NAMALWA (cell line): ENCODE measurements around the gene PCIF1.
A peak's percentile ranks its signal among the peaks of the same experiment; 100 is the strongest.
"Not testable (repeated sequence)": the region's sequence is repeated elsewhere in the genome, so short reads cannot be mapped to it uniquely, and the experiment has no call there.

Experiments
- DNase-seq: peaks from one replicate; pipeline ENCODE4 v3.0.0-alpha.2; 2015; ENCODE audit warnings: low spot score

The PCIF1 gene

GRCh38 chr20:45947110-45947866 is 12.8 kb downstream of the PCIF1 start:
- DNase-seq, result no peak

DNA sequence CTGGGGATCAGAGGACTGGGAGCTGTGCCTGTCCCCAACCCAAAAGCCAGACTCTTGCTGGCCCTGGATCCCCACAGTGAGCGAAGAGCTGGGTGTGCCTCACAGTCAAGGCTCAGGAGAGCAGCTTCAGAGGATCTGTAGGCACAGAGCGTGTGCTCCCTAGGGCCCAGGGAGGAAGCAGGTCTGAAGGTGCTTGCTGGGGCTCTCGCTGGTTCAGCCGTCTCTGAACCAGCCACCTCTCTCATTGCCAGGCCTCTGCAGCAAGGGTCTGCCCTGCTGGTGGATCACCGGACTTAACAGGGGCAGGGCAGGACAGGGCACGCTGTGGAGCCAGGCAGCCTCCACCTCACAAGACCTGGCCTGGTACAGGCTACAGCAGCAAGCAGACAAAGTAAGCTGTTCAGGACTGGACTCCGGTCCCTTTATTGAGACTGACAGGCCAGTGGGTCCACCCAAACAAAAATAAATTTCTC is 13.8 kb downstream of the PCIF1 start:
- DNase-seq, result no peak

- DNase-seq, result no peak
Observed at GRCh38 chr20:45948742-45949541, 14.5 kb downstream of the PCIF1 start.

- DNase-seq, result no peak
Observed at GRCh38 chr20:45949542-45950329, 15.3 kb downstream of the PCIF1 start.

- no peak for DNase-seq
Observed at GRCh38 chr20:45950330-45950646, 15.8 kb downstream of the PCIF1 start.

GRCh38 chr20:45951925-45952834 is 17.7 kb downstream of the PCIF1 start:
- no peak for DNase-seq

- no peak for DNase-seq
Observed at GRCh38 chr20:45952861-45953260, 18.4 kb downstream of the PCIF1 start.

DNA sequence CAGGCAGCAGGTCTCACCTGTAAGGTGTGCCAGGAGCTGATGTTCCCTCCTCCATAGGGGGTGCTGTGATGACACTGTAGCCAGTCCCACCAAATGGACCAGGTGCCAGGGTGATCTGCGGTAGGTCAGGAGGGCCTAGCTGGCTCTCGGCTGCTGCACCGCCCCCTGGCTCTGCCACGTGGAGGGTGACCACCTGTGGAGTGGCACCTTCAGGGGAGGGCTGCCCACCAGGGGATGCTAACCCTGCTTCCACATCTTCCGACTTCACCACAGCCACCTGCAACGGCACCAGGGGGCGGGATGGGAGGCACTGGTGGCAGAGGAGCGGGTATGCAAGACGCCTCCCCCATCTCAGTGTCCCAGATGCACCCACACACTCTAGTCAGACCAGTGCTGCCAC is 19.2 kb downstream of the PCIF1 start:
- DNase-seq, result no peak

DNA sequence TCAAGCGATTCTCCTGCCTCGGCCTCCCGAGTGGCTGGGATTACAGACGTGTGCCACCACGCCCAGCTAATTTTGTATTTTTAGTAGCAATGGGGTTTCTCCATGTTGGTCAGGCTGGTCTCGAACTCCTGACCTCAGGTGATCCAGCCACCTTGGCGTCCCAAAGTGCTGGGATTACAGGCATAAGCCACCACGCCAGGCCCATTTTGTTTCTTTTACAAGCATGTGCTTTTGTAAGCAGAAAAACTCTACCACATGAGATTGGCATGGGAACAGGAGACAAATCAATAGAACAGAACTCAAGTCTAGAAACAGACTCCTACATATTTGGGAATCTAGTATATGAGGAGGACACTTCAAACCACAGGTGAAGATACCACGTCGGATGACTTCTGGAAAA is 21.8 kb downstream of the PCIF1 start:
- not testable (repeated sequence) for DNase-seq

- DNase-seq, result no peak
Observed at GRCh38 chr20:45957021-45957941, 22.8 kb downstream of the PCIF1 start.

GRCh38 chr20:45958593-45958992 is 24.1 kb downstream of the PCIF1 start:
- DNase-seq, result no peak

DNA sequence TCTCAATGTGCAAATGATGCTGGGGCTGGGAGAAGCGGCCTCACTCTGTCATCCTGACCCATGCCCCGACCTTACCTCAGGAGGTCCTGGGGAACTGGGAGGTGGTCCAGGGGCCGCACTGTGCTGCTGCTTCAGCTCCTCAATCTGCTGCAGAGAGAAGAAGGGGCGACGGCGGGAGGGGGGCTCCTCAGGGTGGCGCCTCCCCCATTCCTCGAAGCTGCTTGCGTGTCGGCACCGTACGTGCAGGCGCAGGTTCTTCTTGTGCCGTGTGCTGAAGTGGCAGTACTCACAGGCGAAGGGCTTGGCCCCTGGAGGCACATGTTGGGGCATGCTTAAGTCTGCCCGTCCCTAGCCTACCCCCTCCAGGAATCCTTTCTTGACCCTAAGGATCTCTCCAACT is 24.6 kb downstream of the PCIF1 start:
- no peak for DNase-seq

DNA sequence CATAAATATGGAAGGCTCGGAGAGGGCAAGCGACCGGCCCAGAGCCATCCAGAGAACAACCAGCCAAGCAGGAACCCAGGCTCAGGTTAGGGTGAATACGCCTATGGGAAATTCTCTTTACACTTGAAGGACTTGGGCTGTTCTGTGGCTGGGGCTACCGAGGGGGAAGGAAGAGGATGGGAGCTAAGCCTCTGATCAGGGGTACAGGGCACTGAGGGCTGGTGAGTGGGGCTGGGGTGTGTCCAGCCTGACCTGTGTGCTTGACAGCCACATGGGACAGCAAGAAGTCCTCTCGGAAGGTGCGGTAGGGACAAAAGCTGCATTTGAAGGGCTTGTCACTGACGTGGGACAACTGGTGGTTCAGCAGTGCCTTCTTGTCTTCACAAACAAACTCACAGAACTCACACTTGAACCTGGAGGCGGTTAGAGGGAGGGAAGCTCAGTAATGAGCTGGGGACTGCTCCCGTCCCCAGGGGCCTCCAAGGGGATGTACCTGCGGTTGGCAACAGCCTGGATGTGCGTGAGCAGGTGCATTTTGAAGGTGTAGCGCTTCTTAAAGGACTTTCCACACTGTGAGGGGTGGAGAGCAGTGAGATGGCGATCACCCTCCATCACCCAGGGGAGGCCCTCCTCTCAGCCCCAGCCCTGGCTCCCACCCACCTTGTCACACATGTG is 25.6 kb downstream of the PCIF1 start:
- no peak for DNase-seq

DNA sequence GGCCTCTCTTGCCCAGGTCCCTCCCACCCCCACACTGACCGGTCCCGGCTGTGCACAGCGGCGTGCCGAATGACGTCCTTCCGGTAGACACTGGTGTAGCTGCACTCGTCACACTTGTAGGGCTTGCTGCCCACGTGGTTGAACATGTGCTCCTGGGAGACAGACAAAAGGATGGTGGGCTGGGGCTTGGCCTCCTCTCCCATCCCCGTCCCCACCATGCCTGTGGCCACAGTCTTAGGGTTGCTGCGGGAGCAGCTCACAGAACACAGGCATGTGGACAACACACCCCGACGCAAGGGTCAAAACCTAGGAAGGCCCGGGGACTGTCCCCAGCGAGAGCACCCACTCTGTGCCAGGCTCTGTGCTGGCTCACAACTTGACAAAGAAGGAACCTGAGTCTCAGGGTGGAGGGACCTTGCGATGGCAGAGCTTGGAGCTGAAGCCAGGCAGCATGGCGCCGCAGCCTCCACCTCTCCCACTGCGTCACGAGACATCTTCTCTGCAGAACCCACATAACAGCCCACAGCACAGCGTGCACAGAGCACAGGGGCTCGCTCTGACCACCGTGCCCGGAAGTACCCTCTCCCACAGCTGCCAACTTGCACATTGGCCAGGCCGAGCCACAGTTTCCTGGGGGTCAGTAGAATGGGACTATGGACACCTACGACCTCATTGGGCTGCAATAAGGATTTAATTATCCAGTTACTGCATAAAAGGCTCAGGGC is 27.7 kb downstream of the PCIF1 start:
- DNase-seq, result no peak

DNA sequence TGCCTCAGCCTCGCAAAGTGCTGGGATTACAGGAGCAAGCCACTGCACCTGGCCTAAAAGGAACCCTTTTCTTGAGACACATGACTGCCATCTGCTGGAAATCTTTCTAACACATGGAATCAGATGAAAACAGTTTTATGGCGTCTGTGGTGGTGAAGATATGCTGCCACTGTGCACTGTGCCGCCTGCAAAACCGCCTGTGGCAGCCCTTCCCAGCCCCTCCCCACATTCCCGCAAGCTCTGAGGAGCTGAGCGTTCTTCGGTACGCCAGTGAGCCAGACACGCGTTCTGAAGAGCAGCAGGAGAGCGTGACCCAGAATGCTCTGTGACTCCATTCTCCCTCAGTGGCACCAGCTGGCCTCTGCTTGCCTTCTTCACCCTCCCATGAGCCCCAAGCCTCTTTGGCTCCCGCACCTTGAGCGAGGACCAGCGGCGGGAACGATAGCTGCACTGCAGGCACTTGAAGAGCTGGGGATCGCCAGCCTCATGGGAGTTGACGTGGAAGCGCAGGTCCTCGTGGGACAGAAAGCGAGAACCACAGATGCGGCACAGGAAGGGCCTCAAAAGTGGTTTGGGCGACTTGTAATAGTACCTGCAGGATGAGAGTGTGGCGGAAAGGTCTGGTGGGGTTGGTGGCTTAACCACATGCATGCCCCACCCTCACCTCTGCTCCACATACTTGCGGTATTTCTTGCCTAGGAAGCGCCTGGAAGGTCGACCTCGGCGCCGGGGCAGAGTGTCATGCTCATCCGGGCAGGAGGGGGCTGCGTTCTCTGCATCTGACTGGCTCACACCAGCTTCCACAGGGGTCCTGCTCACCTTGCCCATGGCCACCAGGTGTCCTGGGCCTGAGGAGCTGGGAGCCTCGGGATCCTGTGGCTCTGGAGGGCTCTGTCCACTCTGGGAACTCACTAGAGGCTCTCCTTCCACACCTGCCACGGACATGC is 28.8 kb downstream of the PCIF1 start:
- DNase-seq, result peak; percentile 54

DNA sequence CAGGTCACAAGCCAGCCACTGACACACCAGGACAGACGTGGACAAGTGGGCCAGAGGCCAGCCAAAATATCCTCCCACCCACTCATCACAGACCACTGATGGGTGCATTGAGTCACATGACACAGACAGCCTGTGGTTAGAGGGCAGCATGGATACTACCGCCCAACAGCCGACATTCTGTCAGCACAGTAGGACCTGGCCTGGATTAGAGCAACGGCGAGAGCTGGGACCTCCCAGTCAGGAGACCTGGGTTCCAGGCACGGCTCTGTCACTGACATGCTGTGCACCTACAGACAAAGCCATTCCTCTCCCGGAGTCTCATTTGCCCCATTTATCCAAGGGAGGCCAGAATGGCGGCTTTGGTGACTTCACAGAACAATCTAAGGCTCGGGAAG is 29.5 kb downstream of the PCIF1 start:
- no peak for DNase-seq

DNA sequence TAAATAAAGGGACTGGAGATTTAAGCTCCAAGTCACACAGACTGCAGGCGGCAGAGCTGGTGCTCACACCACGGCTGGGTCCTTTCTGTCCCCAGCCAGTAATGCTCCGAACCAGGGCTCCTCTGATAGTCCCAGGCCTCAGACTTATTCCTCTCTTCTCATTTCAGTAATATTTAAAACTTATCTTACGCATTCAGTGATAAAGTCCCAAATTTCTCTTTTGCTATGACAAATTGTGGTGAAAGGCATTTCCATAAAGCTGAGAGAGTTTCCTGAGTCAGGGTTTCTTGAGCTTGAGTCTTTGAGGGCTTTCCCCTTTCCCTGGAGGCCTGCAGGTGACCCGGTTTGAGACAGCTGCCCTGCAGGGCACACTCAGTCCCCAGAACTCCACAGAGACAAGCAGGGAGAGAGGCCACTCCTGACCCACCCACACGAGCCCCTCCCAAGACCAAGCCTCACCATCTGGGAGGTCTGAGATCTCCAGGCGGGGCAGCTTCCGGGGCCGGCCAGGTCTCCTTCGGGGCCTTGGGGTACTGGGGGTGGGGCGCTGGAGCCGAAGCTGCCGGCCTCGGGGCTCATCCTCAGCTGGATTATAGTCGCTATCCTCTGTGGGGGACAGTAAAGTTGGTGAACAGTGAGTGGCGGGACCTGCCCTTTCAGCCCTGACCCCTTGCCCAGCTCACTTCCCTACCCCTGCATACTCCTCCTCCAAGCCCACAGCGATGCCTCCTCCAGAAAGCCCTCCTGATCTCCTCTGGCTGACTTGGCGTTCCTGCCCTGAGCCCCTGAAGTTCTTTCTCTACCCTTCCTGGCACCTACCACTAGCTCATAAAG is 30.9 kb downstream of the PCIF1 start:
- no peak for DNase-seq
